RWPE1 (cell line): Measurements from ENCODE around the gene SIAH2.

Experiments used
- CTCF ChIA-PET: fragments of 350-600 bp; sonication (Branson Sonifier 250); formaldehyde crosslinking; extraction: SDS; loops from one replicate; lab custom pipeline; 2021; lab: Yijun Ruan, JAX
- POLR2A ChIA-PET: fragments of 400-600 bp; formaldehyde crosslinking; extraction: SDS; loops from one replicate; lab custom pipeline; 2020; ENCODE audit warnings: antibody characterized with exemption; ENCODE audit not compliant: low non-redundant PET; lab: Yijun Ruan, JAX
- DNase-seq: peaks from one replicate; pipeline ENCODE4 v3.0.0; 2012; ENCODE audit warnings: low spot score
- H3K27ac ChIP-seq: fragments of 450-650 bp; 2 replicates; pipeline ENCODE4 v1.5.1; 2017
- CTCF ChIP-seq: fragments of 450-650 bp; conservative IDR thresholded peaks from 2 replicates; pipeline ENCODE4 v1.5.1; 2017; ENCODE audit warnings: low read depth, mild to moderate bottlenecking

The SIAH2 gene

GRCh38 chr3:150733936-150734794 is 28.8 kb downstream of the SIAH2 start:
- ChIA-PET POLR2A (no interaction called here), CTCF (interaction anchor here (0.6 kb wide), 1 partner anchor 26 kb away, joined by 3 read pairs; no protein-coding TSS in a partner anchor)
- peak overlapping the region; percentile 46 for H3K27ac ChIP-seq
- no peak for TF ChIP-seq CTCF
- DNase-seq, result peak; percentile 58

GRCh38 chr3:150733373-150733935 is 29.5 kb downstream of the SIAH2 start:
- CTCF ChIA-PET, result interaction anchor here (0.6 kb wide), 1 partner anchor 26 kb away, joined by 3 read pairs; no protein-coding TSS in a partner anchor
- peak overlapping the region; percentile 42 for H3K27ac ChIP-seq
- no peak for TF ChIP-seq CTCF
- POLR2A ChIA-PET, result no interaction called here
- no peak for DNase-seq

GRCh38 chr3:150729682-150730360 is 33.1 kb downstream of the SIAH2 start:
- TF ChIP-seq CTCF, result no peak
- no peak for DNase-seq
- H3K27ac ChIP-seq, result no peak overlapping the region
- POLR2A ChIA-PET, result no interaction called here
- CTCF ChIA-PET, result no interaction called here

GRCh38 chr3:150727653-150728502 is 35.1 kb downstream of the SIAH2 start:
- no peak overlapping the region for H3K27ac ChIP-seq
- no peak for TF ChIP-seq CTCF
- no peak for DNase-seq
- ChIA-PET POLR2A (no interaction called here), CTCF (interaction anchor here (0.6 kb wide), 1 partner anchor 162 kb away, joined by 3 read pairs; no protein-coding TSS in a partner anchor)

- TF ChIP-seq CTCF, result no peak
- DNase-seq, result peak; percentile 58
- ChIA-PET CTCF (interaction anchor here (0.5 to 0.7 kb wide), 2 partner anchors 136 to 172 kb away, joined by 3 to 4 read pairs; no protein-coding TSS in a partner anchor), POLR2A (no interaction called here)
- no peak overlapping the region for H3K27ac ChIP-seq
These were observed 37.4 kb downstream of the SIAH2 start for GRCh38 chr3:150725548-150725947.
